ENCODE measurements around the gene RAI1.
"Not testable (repeated sequence)": the region's sequence is repeated elsewhere in the genome, so short reads cannot be mapped to it uniquely, and the experiment has no call there.

The RAI1 gene

GRCh38 chr17:17666111-17666714 lies 15.0 kb upstream of the RAI1 start:
- DNase-seq: no peak

- no peak for DNase-seq
Observed at GRCh38 chr17:17667231-17667630, 14.0 kb upstream of the RAI1 start.

- no peak for DNase-seq
Observed at GRCh38 chr17:17667947-17668346, 13.3 kb upstream of the RAI1 start.

- DNase-seq: no peak
Observed at GRCh38 chr17:17668358-17668757, 12.9 kb upstream of the RAI1 start.

- DNase-seq: no peak
Observed at GRCh38 chr17:17668775-17669579, 12.3 kb upstream of the RAI1 start.

- DNase-seq: no peak
Observed at GRCh38 chr17:17669580-17670235, 11.6 kb upstream of the RAI1 start.

- no peak for DNase-seq
Observed at GRCh38 chr17:17670701-17671305, 10.5 kb upstream of the RAI1 start.

- DNase-seq: no peak
Observed at GRCh38 chr17:17671369-17672129, 9.7 kb upstream of the RAI1 start.

- DNase-seq: no peak
Observed at GRCh38 chr17:17672453-17673368, 8.5 kb upstream of the RAI1 start.

- no peak for DNase-seq
Observed at GRCh38 chr17:17675416-17675815, 5.8 kb upstream of the RAI1 start.

GRCh38 chr17:17675925-17676534 lies 5.2 kb upstream of the RAI1 start:
- DNase-seq: no peak

GRCh38 chr17:17676752-17677151 lies 4.5 kb upstream of the RAI1 start:
- no peak for DNase-seq

- DNase-seq: no peak
Observed at GRCh38 chr17:17677299-17678040, 3.8 kb upstream of the RAI1 start.

- DNase-seq: not testable (repeated sequence)
Observed at GRCh38 chr17:17678063-17678699, 3.1 kb upstream of the RAI1 start.

- DNase-seq: no peak
Observed at GRCh38 chr17:17679243-17679642, 2.0 kb upstream of the RAI1 start.

- no peak for DNase-seq
Observed at GRCh38 chr17:17679748-17680147, 1.5 kb upstream of the RAI1 start.

GRCh38 chr17:17680477-17681186 lies 626 bp upstream of the RAI1 start:
- no peak for DNase-seq

GRCh38 chr17:17681744-17682292 lies 560 bp downstream of the RAI1 start:
- DNase-seq: no peak

- peak; percentile 20 for DNase-seq
Observed at GRCh38 chr17:17682293-17682736, 1.1 kb downstream of the RAI1 start.
